HG03039 (cell line): ENCODE results near the gene STK40.

ENCODE experiments used
- ATAC-seq: cut with Tn5 transposase; IDR thresholded peaks from one replicate; pipeline ENCODE4 v1.9.1; 2021; ENCODE audit warnings: mild to moderate bottlenecking, moderate library complexity; ENCODE audit not compliant: unreplicated experiment

Gene STK40, protein sequence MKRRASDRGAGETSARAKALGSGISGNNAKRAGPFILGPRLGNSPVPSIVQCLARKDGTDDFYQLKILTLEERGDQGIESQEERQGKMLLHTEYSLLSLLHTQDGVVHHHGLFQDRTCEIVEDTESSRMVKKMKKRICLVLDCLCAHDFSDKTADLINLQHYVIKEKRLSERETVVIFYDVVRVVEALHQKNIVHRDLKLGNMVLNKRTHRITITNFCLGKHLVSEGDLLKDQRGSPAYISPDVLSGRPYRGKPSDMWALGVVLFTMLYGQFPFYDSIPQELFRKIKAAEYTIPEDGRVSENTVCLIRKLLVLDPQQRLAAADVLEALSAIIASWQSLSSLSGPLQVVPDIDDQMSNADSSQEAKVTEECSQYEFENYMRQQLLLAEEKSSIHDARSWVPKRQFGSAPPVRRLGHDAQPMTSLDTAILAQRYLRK

DNA sequence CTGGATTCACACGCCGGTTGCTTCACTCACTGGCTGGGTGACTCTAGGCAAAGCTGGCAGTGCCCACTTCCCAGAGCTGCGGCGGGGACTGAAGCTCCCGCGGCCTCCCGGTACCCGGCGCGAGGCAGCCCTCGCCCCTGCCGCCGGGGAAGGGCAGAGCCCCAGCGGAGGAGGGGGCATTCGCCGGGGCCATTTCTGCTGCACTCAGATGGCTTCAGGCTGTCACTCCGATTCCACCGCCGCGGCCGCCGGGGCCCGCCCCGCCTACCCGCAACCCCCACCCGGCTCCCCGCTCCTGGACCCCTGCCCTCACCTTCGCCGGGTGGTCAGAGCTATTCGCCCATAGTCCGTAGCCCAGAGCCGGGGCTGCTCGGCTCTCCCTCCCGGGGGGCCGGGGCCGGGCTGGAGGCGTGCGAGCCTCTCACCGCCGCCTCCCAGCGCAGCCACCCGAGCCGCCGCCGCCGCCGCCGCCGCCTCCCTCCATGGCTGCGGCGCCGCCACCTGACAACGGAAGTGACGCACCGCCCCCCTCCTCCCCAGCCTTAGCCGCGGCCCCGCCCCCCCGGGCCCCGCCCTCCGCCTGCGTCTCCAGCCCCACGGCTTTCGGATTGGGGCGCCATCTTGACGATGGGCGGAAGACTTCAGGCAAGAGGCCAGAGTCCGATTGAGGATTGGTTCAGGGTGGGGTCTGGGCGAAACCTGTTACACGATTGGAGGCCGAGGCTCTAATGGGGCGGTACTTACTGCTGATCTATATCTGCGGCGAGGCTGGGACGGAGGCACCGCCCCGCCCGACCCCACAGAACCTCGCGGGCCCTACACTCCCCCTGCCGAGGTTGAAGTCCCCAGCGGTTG is at the start of gene STK40:
Gene STK40 (minus strand): TSS at position 515 of the 855 bp plus-strand sequence. CDS start 24,592 bp downstream, outside the sequence.
- peak; percentile 80 for ATAC-seq

DNA sequence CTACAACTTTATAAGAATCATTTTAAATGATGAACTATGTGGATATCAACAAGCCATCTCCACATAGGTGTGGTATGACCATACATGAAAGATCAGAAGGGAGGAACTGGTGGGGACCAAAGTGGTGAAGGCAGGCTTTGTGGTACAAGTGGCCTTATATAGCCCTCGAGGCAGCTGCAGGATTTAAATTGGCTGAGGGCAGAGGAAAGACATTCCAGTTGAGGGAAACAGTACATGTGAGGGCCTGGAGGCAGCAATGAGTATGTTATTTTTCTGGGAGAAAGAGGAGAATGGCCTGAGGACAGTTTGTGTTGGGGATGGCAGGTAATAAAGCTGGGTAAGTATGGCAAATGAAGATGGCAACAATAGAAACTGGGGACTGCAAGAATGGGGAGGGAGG is 47.4 kb upstream of the STK40 start:
- no peak for ATAC-seq

DNA sequence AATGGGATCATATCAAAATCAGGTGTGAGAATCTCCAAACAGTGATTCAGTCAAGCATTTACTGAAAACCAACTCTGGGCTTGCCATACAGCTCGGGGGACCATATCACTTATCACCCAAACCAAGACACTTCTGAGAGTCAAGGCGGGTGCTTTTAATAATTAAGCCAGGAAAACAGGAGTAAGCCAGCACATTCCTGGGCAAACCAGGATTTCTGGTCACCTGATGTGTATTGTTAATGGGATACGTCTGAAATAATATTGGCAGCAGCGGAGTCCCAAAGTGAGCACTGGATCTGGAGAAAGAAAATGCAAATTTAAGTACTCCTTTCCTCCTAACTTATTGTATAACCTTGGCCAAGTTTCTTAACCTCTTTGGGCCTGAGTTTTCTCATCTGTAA is 46.9 kb upstream of the STK40 start:
- no peak for ATAC-seq

DNA sequence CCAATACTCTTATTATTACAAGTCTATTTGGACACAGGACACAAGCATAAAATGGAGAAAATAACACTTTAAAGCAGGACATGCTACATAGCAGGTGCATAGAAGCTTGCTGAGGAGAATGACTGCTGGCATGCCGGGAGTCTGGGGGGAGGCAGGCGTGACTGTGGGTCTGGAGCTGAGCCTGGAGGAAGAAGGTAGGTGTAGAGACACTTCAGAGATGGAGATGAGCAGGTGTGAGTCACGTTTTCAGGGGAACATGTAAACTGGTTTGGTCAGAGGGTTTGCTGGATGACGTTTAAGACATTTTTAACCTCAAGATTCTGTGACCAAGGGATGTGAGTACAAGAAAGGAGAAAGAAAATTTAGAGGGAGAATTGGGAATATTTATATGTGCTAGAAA is 40.1 kb upstream of the STK40 start:
- ATAC-seq, result no peak

DNA sequence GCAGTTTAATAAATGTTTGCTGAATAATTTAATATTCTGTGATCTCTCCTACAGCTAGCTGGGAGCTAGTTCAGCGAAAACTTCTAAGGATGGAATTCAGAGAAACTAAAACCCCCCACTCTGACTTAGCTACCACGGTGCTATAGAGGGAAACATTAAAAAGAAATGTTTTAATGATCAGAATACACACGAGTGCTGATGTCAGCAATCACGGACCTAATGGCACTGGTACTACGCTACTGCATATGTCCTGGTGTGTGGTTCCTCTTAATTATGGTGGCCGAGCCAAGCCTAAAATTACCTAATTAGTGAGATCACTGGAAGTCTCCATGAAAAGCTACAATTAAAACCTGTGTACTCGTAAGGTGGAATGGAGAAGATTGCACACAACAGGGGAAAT is 35.9 kb upstream of the STK40 start:
- ATAC-seq, result no peak

GRCh38 chr1:36420836-36421317 is 35.2 kb upstream of the STK40 start:
- ATAC-seq, result no peak

DNA sequence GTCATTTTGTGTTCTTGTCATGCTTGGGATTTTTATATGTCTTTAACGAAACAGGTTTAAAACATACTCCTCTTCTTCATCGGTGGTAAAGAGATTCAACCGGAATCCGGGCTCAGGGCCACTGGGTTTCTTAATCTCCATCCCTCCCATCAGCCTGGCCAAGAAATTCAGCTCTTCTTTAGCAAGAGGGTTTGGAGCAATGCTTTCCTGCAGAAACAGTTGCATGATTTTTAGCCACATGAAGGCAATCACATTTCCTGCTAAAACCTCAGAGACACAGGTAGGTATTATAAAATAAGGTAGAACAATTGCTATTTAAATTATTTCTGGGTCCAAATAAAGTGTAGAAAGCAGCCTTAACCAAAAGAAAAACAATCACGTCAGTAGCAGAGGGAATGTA is 34.7 kb upstream of the STK40 start:
- ATAC-seq, result no peak

DNA sequence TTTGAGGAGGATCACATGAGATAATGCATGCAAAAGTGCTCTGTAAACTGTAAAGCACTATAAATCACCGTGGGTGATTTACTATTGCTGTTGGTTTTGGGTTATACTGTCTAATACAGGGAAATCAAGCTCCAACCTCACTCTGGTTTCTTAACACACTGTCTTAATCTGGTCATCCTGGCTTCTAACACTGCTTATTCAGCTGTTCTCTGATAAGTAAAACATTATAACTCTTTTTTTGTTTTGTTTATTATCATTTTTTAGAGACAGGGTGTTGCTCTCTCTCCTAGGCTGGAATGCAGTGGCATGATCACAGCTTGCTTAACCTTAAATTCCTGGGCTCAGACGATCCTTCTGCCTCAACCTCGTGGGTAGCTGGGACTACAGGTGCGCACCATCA is 33.8 kb upstream of the STK40 start:
- ATAC-seq, result no peak

DNA sequence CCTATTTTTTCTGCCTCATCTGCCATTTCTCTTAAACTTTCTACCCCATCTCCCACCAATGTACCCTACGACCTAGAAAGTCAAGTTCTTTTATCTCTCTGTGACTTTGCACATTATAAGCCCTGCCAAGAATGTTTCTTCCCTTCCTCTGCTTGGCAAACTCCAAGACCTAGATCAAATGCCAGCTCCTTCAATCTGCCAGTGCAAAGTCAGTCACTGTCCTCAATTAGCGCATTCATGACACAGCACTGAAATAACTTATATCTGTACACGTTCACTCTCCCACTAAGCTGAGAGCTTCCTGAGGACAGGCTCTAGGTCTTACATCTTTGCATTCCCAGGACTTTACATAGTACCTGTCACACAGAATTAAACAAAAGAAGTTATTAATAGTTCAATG is 33.4 kb upstream of the STK40 start:
- no peak for ATAC-seq

GRCh38 chr1:36417931-36418330 is 32.2 kb upstream of the STK40 start:
- ATAC-seq, result no peak

GRCh38 chr1:36415661-36416326 is 30.1 kb upstream of the STK40 start:
- no peak for ATAC-seq

DNA sequence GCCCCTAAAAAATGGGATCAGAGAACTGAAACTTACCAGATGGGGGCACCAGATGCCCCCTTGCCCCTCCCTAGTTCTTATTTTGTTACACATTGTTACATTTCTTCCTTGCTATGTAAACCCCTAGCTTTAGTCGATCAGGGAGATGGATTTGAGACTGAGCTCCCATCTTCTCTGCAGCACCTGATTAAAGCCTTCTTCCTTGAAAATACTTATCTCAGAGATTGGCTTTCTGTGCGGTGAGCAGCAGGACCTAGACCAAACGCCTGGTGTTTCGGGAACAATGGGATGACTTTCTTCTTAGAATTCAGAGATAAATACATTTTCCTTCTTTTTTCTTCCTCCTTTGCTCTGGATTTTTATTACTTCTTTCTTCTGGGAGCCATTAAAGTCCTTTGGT is 28.7 kb upstream of the STK40 start:
- ATAC-seq, result no peak

GRCh38 chr1:36411674-36412648 is 26.2 kb upstream of the STK40 start:
- no peak for ATAC-seq

DNA sequence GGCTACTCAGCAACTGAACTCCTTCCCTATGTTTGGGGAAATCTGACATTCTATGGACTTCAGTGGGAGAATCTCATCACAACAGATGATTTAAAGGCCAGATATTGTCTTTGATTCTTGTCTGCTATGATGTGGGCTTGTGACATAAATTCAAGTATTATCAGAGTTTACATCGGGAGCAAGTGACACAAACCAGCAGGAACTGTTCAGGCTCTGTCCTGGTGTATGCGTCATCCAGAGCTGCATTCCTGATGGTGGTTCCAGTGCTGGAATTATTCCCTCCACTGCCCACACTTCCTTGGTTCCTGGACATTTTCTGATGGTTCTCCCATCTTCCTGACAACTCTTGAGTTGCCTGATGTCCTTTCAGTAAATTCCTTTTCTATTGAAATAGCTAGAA is 22.8 kb upstream of the STK40 start:
- no peak for ATAC-seq

- no peak for ATAC-seq
These were observed 20.7 kb upstream of the STK40 start for GRCh38 chr1:36406440-36406839.

GRCh38 chr1:36402504-36402890 is 16.8 kb upstream of the STK40 start:
- ATAC-seq, result no peak

GRCh38 chr1:36401602-36402503 is 16.1 kb upstream of the STK40 start:
- no peak for ATAC-seq

DNA sequence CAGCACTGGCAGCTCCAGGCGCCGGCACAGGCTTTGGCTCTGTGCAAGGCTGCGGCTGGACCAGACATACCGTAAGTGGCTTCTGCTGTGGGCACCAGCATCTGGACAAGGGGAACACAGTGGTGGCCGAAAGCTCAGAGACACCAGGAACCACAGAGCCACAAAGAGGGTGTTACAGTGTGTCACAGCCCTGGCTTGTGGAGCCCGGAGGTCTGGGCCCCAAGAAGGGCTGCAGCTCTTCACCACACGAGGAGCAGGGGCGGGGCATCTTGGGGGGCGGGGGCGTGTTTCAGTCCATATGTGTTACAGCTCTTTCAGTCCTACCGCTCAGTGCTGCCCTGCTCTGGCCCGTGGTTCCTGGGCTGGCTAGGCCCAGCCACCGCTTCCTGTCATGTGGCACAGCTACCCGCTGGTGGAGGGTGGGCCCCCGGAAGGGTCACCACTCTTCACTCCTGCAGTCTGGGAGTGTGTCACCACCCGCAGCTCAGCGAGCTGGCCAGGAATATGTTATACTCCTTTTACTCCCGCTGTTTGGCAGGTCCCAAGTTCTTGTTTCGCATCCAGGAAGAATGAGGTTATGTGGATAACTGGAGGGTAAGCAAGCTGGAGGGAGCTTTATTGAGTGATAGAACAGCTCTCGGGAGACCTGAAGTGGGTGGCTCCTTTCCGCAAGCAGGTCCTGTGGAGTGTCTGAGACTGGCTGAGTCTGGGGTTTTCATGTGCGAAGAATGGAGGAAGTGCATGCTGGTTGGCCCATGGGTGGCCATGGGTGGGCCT is 15.3 kb upstream of the STK40 start:
- ATAC-seq, result no peak

DNA sequence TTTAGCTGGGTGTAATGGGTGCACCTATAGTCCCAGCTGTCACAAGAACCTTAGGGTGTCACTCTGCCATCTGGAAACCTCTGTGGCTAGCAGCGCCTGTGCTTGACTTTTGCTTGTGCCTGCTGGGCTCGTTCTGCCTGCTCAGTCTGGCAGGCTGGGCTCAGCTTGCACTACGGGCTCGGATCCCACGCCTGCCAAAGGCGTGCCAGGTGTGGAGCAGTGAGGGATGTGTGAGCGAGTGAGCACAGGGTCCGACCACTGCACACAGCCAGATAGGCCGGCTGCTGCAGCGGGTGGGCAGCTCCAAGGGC is 14.7 kb upstream of the STK40 start:
- no peak for ATAC-seq
